ENCODE measurements around the gene OR10P1. TPM values are rescaled to one million over a fixed set of nuclear protein-coding genes. Genes with fewer than 3 reads are reported as not detected.

OR10P1 gene
- total and polyA plus RNA-seq, 2 donors (not counting 1 experiment from before 2014, with no cell fraction given), result not detected

GRCh38 chr12:55607821-55608594, 28.7 kb upstream of the OR10P1 start:
- H3K27ac Mint-ChIP-seq, result no peak overlapping the region
- intact Hi-C loops (cut with micrococcal nuclease), result no loop called here

More at GRCh38 chr12:55607821-55608594, 28.7 kb upstream of the OR10P1 start:
- no peak overlapping the region for H3K27ac ChIP-seq (ENCODE audit: low read length in 2 of 2)
- ATAC-seq (ENCODE audit: low read depth) (no peak), DNase-seq (no peak)
- H4K20me1 ChIP-seq (ENCODE audit: control insufficient read depth, insufficient read depth, low read length, poor library complexity, severe bottlenecking), result no peaks in the 10 kb centered on the region
- ChIA-PET CTCF (interaction anchor here (0.7 to 1.2 kb wide), 2 partner anchors 10 to 11 kb away, joined by 3 read pairs; no protein-coding TSS in a partner anchor), POLR2A (no interaction called here)
- no peaks in the 10 kb centered on the region for H3K36me3 ChIP-seq (replicated peaks in 1 of 2; ENCODE audit: control extremely low read depth in 1 of 2, control insufficient read depth in 1 of 2, extremely low read depth in 1 of 2, insufficient read depth in 2 of 2, low read length in 1 of 2)
- H2AFZ ChIP-seq (ENCODE audit: insufficient read depth, low read depth, low read length, poor library complexity, severe bottlenecking), result no peak overlapping the region
- no peaks in the 10 kb centered on the region for H3K9me3 ChIP-seq (ENCODE audit: control extremely low read depth in 1 of 3, control insufficient read depth in 2 of 3, insufficient read depth in 1 of 3, low read length in 2 of 3)
- no peaks in the 10 kb centered on the region for H3K79me2 ChIP-seq (ENCODE audit: control insufficient read depth, insufficient read depth, low read length)
- peaks cover 0 to 6% (median 1%) of the 10 kb centered on the region in 4 experiments for H3K27me3 ChIP-seq (replicated peaks in 1 of 4; ENCODE audit: control extremely low read depth in 1 of 4, control insufficient read depth in 3 of 4, insufficient read depth in 4 of 4, low read length in 3 of 4)
- H3K4me1 ChIP-seq (ENCODE audit: control insufficient read depth in 2 of 2, insufficient read depth in 2 of 2, low read length in 2 of 2), result no peaks in the 10 kb centered on the region
- H3K4me3 ChIP-seq (ENCODE audit: control extremely low read depth in 1 of 5, extremely low read depth in 1 of 5, insufficient read depth in 1 of 5, low read depth in 2 of 5, low read length in 4 of 5), result no peak overlapping the region
- H3K9ac ChIP-seq (ENCODE audit: low read length), result no peak overlapping the region
- H3K4me1 Mint-ChIP-seq, result no peaks in the 10 kb centered on the region
- no peak overlapping the region for H3K4me3 Mint-ChIP-seq
- H3K4me2 ChIP-seq (replicated peaks; ENCODE audit: low read depth, low read length, poor library complexity, severe bottlenecking), result no peak overlapping the region
- peaks cover 29% of the 10 kb centered on the region for H3K27me3 Mint-ChIP-seq
- 55% methylated on average over 2 of the region's 8 CpGs for WGBS (ENCODE audit: insufficient coverage)
- no peak for TF ChIP-seq EZH2 (IDR thresholded peaks at IDR 0.05; ENCODE audit: borderline replicate concordance, insufficient read depth, low read depth, low read length, poor library complexity, severe bottlenecking)
- TF ChIP-seq CTCF (IDR thresholded peaks at IDR 0.05), result no peak
- H3K9me3 Mint-ChIP-seq (ENCODE audit: insufficient read depth), result no peaks in the 10 kb centered on the region
